Measurements from ENCODE around the gene CDKN1C.

The CDKN1C gene

DNA sequence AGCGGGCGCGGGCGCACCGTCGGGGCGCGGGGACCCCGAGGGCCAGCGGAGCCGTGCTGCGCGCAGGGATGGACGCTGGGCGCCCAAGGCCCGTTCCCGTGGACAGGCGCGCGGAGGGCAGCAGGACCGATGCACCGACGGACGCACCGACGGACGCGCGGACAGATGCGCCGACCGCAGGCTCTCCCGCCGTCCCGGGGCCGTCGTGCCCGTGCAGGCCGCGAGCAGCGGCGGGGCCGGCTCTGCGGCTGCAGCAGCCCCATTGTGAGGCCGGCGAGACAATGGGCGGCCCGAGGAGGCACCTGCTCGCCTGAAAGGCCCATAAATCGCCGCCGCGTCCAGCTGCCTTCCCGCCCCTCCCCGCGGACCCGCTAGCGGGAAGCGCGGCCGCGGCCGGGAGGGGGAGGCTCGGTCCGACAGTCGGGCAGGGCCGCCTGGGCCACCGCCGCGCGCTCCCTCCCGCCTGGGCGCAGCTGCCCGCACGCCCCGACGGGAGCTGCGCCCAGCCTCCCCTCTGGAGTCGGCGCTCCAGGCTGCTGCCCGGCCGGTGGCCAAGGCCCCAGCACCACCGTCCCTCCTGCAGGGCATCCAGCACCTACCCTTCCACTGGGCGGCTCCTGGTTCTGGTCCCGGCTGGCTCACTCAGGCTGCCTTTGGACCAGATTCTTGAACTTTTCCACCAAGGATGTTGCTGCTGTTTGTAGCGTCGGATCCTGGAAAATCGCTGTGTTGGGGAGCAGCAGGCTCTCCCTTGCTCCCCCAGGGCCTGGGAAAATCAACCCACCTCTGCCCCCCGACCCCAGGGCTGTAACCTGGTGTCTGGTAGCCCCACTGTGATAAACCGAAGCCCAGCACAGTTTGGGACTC lies 15.8 kb downstream of the CDKN1C start:
- no peak for DNase-seq

- DNase-seq, result no peak
Observed at GRCh38 chr11:2869134-2869526, 16.4 kb downstream of the CDKN1C start.

DNA sequence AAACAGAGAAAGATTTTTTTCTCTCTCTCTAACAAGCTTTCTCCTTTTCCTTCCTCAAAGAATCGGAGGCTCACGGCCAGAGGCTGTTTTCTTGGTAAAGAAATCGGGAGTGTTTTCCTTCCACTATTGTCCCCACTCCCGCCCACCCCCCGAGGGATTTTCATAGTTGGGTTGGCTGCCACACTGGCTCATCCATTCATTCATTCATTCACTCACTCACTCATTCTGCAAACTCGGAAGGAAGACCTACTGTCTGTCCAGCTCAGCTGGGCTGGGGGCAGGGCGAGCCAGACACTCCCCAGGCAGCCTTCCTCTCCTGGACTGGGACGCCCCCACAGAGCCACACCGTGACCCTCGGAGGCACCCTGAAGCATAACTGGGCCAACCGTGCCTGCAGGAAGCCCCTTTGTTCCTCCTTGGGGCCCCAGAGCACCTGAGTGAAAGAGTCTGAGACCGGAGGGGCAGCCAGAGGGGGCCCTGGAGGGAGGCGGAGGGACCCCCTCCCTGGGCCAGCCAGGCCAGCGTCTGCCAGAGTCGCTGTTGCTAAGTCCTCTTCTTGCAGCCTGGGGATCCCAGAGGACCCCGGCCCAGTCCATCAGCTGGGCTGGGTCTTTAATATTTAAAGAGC lies 17.0 kb downstream of the CDKN1C start:
- no peak for DNase-seq

DNA sequence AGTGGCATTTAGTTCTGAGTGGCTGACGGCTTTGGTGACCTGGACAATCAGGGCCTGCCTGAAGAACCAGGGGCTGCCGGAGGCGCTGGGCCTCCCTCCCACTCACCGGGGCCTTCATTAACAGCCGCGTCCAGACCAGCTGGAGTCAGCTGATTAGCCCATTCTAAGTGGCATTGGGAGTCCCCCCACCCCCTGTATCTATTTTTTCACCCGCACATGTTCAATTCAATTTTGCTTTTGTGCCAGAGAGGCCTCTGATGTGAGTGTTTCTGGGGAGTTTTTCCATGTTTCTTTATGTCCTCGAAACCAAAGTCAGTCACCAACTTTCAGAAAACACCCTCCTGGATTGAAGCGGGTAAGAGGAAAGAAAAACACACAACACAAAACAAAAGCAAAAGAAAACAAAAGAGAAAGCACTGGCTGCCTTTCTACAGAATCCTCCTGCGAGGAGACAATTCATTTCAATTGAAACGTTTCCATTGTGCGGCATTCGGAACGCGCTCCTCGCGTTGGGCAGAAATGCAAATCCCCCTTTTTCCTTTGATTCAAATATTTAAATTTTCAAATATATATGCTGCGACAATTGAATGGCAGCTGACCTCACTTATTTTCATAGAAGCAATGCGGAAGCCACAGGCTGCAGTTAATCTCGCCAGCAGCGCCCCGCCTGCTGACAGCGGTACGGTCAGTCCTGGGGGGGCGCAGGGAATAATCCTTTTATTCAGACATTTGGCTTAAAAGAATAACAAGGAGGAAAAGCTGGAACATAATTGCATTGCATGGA lies 17.7 kb downstream of the CDKN1C start:
- DNase-seq, result no peak

DNA sequence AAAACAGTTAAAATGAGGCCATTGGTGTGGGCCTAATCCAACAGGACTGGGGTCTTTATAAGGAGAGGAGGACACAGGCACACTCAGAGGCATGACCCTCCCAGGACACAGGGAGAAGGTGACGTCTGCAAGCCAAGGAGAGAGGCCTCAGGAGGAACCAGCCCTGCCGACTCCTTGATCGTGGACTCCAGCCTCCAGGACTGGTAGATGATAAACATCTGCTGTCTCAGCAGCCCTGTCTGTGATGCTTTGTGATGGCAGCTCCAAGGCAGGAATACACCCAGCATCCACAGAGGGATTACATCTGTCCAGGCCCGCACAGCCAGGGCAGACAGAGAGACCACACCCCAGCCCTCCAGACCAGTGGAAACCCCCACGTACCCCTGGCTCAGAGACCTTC lies 18.4 kb downstream of the CDKN1C start:
- no peak for DNase-seq

DNA sequence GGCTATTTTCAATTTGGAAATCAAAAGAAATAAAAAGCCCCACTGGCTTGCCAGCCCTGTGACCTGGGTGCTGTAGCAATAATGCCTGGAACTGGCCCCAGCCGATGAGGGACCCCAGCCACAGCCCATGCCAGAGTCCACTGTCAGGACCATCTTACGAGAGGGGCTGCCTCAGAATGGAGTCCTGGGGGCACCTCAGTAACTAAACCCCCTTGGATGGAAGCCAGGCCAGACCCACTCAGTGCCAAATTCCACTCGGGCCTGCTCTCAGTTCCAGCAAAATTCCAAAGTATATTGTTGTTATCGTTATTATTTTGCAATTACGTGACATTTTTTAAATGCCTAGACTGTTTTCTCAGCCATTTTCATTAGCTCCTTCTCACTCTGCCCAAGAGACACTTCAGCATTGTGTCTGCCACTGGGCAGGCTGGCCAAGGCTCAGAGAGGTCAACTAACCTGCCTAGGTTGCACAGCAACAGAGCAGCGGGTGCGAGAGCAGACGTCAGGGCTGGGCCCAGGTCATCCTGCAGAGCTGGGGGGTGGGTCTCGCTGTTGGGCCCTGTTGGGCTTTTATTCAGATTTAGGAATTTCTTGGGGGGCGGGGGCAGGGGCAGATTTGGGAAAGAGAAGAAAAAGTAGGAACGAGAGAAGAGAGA lies 19.5 kb downstream of the CDKN1C start:
- DNase-seq, result no peak

GRCh38 chr11:2864901-2865300 lies 20.7 kb downstream of the CDKN1C start:
- no peak for DNase-seq

- no peak for DNase-seq
Observed at GRCh38 chr11:2863276-2863618, 22.3 kb downstream of the CDKN1C start.

GRCh38 chr11:2862395-2863275 lies 22.9 kb downstream of the CDKN1C start:
- peak; percentile 55 for DNase-seq

- no peak for DNase-seq
Observed at GRCh38 chr11:2860636-2861035, 24.9 kb downstream of the CDKN1C start.

DNA sequence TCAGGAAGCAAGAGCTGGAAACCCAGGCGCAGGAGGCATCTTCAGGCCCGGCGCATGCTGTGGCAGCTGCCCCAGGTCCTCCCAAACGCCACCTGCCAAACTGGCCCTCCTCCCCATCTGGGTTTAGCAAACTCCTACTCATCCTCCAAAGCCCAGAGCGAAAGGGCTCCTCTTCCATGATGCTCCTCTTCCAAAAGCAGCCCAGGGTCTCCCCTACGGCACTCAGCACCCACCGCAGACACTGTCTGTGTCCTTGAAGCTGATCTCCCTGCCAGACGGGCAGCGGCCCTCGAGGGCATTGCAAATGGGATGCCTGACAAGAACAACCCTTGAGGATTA lies 25.9 kb downstream of the CDKN1C start:
- DNase-seq, result no peak

DNA sequence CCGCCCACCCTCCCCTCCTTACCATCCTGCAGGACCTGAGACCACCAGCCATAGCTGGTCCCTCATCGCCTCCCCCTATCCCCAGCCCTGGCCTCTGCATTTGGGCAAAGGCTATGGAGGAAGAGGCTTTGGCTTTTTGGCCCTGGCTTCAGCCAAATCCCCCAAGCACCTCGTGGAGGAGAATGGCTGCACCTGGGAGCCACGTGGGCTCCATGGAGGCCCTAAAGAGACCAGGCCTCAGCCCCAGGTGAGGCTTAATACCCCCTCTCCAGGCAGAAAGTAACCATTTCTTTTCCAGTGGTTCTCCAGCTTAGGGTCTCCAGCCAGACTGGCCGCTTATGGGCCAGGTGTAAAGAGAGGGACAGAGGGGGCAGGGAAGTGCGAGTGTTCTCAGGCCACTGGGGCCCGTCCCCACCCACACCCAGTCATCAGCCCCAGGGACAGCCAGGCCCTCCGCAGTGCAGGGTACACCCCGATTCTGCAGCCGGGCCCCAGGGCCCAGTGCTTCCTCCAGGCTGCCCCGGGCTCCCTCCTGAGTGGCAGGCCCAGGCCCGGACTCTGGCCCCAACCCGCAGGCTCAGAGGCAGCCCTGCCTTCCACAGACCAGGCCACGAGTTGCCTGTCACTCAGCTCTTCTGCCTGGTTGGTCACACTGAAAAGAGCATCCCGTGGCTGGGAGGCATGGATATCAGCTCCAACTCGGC lies 26.4 kb downstream of the CDKN1C start:
- no peak for DNase-seq

DNA sequence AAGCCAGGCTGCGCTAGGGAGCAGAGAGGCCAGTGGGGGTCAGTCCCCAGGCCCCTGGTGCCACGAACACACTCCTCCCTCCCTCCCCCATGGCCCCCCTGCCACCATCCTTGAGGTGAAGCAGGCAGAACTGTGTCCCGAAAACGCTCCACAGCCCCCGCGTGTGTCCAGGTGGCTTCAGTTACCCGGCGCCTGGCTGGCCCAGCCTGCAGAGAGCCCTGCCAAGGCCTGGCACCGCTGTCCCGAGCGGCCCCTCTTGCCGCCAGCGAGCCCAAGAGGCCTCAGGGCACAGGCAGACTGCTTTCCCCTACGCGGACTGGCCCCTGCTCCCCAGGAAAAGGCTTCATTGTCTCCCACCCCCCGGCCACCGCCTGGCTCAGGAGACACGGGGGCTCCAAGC lies 27.7 kb downstream of the CDKN1C start:
- no peak for DNase-seq

DNA sequence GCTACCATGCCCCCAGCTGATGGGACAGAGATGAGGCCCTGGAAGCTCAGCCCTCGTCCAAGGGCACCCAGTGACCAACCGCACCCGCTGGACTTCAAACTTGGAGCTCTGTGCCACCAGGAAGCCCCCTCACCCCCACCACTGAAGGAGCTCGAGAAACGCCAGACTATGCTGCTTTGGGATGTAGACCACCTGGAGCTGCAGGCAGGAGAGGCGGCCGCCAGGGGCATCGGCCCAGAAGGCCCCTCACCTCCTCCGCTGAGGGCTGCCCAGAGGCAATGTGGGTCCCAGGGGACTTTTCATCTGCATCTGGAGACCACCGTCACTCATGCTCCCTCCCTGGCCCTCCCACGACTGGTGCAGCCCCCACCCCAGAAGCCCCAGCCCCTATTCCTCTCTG lies 28.3 kb downstream of the CDKN1C start:
- DNase-seq, result no peak

DNA sequence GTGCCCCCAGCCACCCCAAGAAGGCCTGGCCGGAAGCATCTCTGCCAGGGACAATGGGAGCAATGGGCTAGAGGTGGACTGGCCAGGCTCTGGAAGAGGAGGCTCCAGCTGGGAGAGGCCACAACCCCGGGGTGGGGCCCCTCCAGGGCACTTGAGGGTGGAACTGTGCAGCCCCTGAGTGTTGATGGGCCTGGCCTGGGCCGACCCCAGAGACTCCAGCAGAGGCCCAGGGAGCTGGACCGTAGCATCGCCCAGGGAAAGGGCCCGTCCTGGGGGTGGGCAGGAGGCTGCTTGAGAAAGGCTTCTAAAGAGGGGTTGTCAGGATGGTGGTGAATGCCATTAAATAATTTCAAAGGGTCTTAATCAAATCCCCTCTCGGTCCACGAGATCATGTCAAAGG lies 30.4 kb downstream of the CDKN1C start:
- no peak for DNase-seq

DNA sequence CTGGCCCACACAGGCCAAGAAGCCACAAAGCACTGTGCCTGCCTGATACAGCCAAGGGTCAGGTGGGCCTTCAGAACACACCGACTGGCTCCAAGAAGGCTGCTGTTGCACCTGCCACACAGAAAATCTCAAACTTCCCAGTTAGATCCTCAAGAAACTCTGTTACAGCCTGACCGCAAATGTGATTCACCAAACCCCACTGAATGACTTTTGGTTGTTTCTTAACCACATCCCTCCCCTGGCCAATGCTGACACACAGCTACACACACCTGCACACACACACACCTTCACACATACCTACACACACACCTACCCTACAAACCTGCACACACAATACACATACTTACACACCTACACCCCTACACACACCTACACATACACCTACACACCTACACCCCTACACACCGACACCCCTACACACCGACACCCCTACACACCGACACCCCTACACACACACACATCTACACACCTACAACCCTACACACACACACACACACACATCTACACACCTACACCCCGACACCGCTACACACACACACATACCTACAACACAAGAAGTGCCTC lies 31.5 kb downstream of the CDKN1C start:
- DNase-seq, result no peak

GRCh38 chr11:2853401-2853800 lies 32.2 kb downstream of the CDKN1C start:
- no peak for DNase-seq

DNA sequence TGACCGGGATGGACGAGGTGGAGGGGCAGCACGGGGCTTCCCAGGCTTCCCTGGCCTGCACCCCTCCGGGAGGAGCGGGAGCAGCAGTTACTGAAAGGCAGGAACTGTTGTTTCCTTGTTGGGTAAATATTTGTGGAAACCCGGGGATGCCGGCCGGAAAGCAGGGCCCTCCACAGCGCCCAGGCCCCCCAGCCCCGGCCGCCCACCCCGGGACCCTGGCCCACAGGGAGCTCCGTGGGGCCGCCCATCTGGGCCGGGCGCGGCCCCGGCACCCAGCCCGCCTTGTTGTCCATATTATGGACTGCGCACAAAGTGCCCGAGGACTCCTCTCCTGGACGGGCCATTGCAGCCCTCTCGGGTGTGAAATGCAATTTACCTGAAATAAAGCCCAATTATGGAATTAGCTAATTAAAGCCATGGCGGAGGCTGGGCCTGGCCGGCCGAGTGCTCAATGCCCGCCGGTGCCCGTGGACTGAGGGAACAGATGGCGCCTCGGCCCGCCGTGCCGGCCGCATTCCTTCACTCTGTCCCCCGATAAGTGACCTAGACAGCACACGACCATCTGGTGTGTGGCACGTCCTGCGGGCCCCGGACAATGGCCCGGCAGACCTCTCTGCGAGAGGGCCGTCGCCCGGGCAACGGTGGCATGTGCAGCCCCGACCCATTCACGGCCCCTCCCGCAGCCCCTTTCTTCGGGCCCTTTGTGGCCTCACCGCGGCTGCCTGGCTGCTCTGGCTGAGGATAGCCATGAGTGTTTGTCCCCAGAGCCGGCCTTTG lies 35.4 kb downstream of the CDKN1C start:
- peak; percentile 46 for DNase-seq

- DNase-seq, result no peak
Observed at GRCh38 chr11:2848497-2848896, 37.1 kb downstream of the CDKN1C start.

- peak; percentile 57 for DNase-seq
Observed at GRCh38 chr11:2847561-2847960, 38.0 kb downstream of the CDKN1C start.
